ENCODE results near the gene TSPAN4. TPM values are rescaled to one million over a fixed set of nuclear protein-coding genes. Genes with fewer than 3 reads are reported as not detected.

The TSPAN4 gene
- total and polyA plus RNA-seq, 2 donors (not counting 1 experiment from before 2014, with no cell fraction given): 2.9 to 7.4 TPM

DNA sequence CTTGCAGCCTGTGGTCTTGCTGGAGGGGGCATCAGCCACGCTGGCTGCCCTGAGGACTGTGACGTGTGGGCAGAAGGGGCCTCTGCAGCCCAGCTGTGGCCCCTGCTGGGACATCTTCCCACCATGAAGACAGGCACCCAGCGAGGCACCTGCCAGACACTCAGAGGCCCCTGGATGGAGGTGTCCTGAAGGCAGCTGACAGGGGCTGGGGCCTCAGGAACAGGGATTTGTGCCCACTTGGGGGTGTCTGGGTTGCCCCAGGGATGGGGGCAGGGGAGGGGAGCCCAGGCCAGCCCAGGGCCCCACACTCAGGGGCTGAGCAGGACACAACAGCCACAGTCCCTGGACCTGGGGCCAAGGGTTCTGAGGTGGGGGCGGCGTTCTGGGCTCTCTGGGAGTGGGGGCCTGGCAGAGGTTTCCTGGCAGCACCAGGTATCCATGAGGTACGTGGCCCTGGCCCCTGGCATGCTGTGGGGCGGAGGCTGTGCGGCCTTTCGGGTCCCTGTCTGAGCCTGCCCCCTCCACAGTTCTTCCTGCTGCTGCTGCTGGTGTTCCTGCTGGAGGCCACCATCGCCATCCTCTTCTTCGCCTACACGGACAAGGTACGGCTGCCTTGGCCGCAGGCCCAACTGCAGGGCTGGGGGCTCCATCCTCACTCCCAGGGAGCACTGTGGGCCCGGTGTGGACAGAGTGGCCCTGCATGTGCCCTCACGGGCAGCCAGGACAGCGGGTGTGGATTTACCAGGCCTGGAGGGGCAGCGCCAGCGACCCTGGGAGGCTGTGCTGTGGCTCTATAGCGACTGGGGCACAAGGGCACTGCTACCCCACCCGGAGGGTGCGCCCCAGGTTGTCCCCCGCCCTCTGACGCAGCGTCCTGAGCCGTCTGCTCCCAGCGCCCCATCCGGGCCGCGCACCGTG is 21.5 kb downstream of the TSPAN4 start:
- Mint-ChIP-seq H3K9me3 (ENCODE audit: insufficient read depth) (no peaks in the 10 kb centered on the region), H3K4me1 (no peaks in the 10 kb centered on the region), H3K4me3 (no peak overlapping the region), H3K27ac (no peak overlapping the region), H3K27me3 (no peaks in the 10 kb centered on the region)
- Histone ChIP-seq H3K4me2 (replicated peaks; ENCODE audit: low read depth, low read length, poor library complexity, severe bottlenecking) (no peak overlapping the region), H2AFZ (ENCODE audit: insufficient read depth, low read depth, low read length, poor library complexity, severe bottlenecking) (no peak overlapping the region), H3K4me3 (ENCODE audit: control extremely low read depth in 1 of 5, extremely low read depth in 1 of 5, insufficient read depth in 1 of 5, low read depth in 2 of 5, low read length in 4 of 5) (no peak overlapping the region), H3K79me2 (ENCODE audit: control insufficient read depth, insufficient read depth, low read length) (no peaks in the 10 kb centered on the region), H3K27me3 (replicated peaks in 1 of 4; ENCODE audit: control extremely low read depth in 1 of 4, control insufficient read depth in 3 of 4, insufficient read depth in 4 of 4, low read length in 3 of 4) (no peaks in the 10 kb centered on the region), H3K4me1 (ENCODE audit: control insufficient read depth in 2 of 2, insufficient read depth in 2 of 2, low read length in 2 of 2) (no peaks in the 10 kb centered on the region), H3K36me3 (replicated peaks in 1 of 2; ENCODE audit: control extremely low read depth in 1 of 2, control insufficient read depth in 1 of 2, extremely low read depth in 1 of 2, insufficient read depth in 2 of 2, low read length in 1 of 2) (peaks cover 0 to 4% of the 10 kb centered on the region in 2 experiments), H3K27ac (ENCODE audit: low read length in 2 of 2) (no peak overlapping the region), H4K20me1 (ENCODE audit: control insufficient read depth, insufficient read depth, low read length, poor library complexity, severe bottlenecking) (no peaks in the 10 kb centered on the region), H3K9ac (ENCODE audit: low read length) (no peak overlapping the region), H3K9me3 (ENCODE audit: control extremely low read depth in 1 of 3, control insufficient read depth in 2 of 3, insufficient read depth in 1 of 3, low read length in 2 of 3) (no peaks in the 10 kb centered on the region)
- POLR2A ChIA-PET: no interaction called here
- ATAC-seq (ENCODE audit: low read depth): no peak
- WGBS (ENCODE audit: insufficient coverage): 93% methylated on average over 22 of the region's 31 CpGs
- CTCF ChIA-PET: no interaction called here
- intact Hi-C loops (cut with micrococcal nuclease): no loop called here
- no peak for DNase-seq
- no peak for TF ChIP-seq EZH2 (IDR thresholded peaks at IDR 0.05; ENCODE audit: borderline replicate concordance, insufficient read depth, low read depth, low read length, poor library complexity, severe bottlenecking)
- TF ChIP-seq, protein P1, sequence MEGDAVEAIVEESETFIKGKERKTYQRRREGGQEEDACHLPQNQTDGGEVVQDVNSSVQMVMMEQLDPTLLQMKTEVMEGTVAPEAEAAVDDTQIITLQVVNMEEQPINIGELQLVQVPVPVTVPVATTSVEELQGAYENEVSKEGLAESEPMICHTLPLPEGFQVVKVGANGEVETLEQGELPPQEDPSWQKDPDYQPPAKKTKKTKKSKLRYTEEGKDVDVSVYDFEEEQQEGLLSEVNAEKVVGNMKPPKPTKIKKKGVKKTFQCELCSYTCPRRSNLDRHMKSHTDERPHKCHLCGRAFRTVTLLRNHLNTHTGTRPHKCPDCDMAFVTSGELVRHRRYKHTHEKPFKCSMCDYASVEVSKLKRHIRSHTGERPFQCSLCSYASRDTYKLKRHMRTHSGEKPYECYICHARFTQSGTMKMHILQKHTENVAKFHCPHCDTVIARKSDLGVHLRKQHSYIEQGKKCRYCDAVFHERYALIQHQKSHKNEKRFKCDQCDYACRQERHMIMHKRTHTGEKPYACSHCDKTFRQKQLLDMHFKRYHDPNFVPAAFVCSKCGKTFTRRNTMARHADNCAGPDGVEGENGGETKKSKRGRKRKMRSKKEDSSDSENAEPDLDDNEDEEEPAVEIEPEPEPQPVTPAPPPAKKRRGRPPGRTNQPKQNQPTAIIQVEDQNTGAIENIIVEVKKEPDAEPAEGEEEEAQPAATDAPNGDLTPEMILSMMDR (IDR thresholded peaks at IDR 0.05): no peak

DNA sequence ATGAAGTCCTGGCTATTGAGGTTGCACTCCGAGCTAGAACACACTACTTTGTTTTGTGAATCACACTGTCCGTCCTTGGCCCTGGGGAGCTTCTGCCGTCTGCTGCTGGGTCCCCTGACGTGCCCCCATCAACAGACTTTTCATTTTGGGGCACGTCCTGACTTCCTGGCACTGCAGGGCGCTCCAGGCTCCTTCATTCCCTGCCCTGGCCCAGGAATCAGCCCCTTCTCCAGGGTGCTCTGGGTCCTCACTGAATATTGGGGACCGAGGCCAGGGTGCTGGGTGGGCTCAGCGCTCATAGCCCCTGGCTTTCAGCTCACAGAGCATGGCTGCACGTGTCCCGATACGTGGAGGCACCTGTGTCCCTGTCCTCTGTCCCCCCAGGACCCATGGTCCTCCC is 22.2 kb downstream of the TSPAN4 start:
- no peak overlapping the region for H3K4me3 ChIP-seq (ENCODE audit: control extremely low read depth in 1 of 5, extremely low read depth in 1 of 5, insufficient read depth in 1 of 5, low read depth in 2 of 5, low read length in 4 of 5)
- H2AFZ ChIP-seq (ENCODE audit: insufficient read depth, low read depth, low read length, poor library complexity, severe bottlenecking): no peak overlapping the region
- CTCF ChIA-PET: interaction anchor here (1.5 kb wide), 1 partner anchor 17 kb away, joined by 4 read pairs; no protein-coding TSS in a partner anchor
- DNase-seq: no peak
- Mint-ChIP-seq H3K4me1 (no peaks in the 10 kb centered on the region), H3K27ac (no peak overlapping the region), H3K4me3 (no peak overlapping the region), H3K27me3 (no peaks in the 10 kb centered on the region), H3K9me3 (ENCODE audit: insufficient read depth) (no peaks in the 10 kb centered on the region)
- no peak overlapping the region for H3K9ac ChIP-seq (ENCODE audit: low read length)
- no peak for ATAC-seq (ENCODE audit: low read depth)
- WGBS (ENCODE audit: insufficient coverage): 90% methylated on average over 10 of the region's 11 CpGs
- TF ChIP-seq, protein P1 (IDR thresholded peaks at IDR 0.05): no peak
- no peak for TF ChIP-seq EZH2 (IDR thresholded peaks at IDR 0.05; ENCODE audit: borderline replicate concordance, insufficient read depth, low read depth, low read length, poor library complexity, severe bottlenecking)
- H3K79me2 ChIP-seq (ENCODE audit: control insufficient read depth, insufficient read depth, low read length): no peaks in the 10 kb centered on the region
- H3K4me2 ChIP-seq (replicated peaks; ENCODE audit: low read depth, low read length, poor library complexity, severe bottlenecking): no peak overlapping the region
- H3K4me1 ChIP-seq (ENCODE audit: control insufficient read depth in 2 of 2, insufficient read depth in 2 of 2, low read length in 2 of 2): no peaks in the 10 kb centered on the region
- POLR2A ChIA-PET: no interaction called here
- no peaks in the 10 kb centered on the region for H3K27me3 ChIP-seq (replicated peaks in 1 of 4; ENCODE audit: control extremely low read depth in 1 of 4, control insufficient read depth in 3 of 4, insufficient read depth in 4 of 4, low read length in 3 of 4)
- intact Hi-C loops (cut with micrococcal nuclease): no loop called here
- no peaks in the 10 kb centered on the region for H4K20me1 ChIP-seq (ENCODE audit: control insufficient read depth, insufficient read depth, low read length, poor library complexity, severe bottlenecking)
- no peaks in the 10 kb centered on the region for H3K9me3 ChIP-seq (ENCODE audit: control extremely low read depth in 1 of 3, control insufficient read depth in 2 of 3, insufficient read depth in 1 of 3, low read length in 2 of 3)
- H3K27ac ChIP-seq (ENCODE audit: low read length in 2 of 2): no peak overlapping the region
- peaks cover 0 to 6% of the 10 kb centered on the region in 2 experiments for H3K36me3 ChIP-seq (replicated peaks in 1 of 2; ENCODE audit: control extremely low read depth in 1 of 2, control insufficient read depth in 1 of 2, extremely low read depth in 1 of 2, insufficient read depth in 2 of 2, low read length in 1 of 2)
